Activated CD4-positive, alpha-beta T cell treated with anti-CD3 and anti-CD28 coated beads, Interleukin-2, Interleukin-4, amounts not matched to agents 100 ng/mL and 50 ng/mL, durations not matched to agents 16 hours and 8 hours (primary cell): ENCODE measurements around the gene ASTL.

Experiments
- DNase-seq: peaks from one replicate; pipeline ENCODE4 v3.0.0-alpha.2; 2020; ENCODE audit warnings: low spot score

Gene ASTL

GRCh38 chr2:96129528-96130120, 8.7 kb downstream of the ASTL start:
- no peak for DNase-seq

DNA sequence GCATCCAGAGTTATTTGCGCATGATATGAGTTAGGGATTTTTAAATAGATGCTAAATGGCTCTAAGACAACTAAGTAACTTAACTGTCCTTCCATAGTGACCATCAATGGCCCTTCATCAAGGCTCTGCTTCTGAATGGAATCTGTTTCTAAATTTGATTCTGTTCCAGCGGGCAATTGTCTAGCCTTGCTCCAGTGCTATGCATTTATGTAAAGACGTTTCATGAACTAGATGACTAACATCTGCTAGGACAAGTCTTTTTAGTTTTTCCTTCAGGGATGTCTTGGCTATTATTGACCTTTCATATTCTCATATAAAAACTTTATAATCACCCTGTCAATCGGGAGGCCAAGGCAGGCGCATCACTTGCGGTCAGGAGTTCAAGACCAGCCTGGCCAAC, 9.8 kb downstream of the ASTL start:
- DNase-seq = no peak

DNA sequence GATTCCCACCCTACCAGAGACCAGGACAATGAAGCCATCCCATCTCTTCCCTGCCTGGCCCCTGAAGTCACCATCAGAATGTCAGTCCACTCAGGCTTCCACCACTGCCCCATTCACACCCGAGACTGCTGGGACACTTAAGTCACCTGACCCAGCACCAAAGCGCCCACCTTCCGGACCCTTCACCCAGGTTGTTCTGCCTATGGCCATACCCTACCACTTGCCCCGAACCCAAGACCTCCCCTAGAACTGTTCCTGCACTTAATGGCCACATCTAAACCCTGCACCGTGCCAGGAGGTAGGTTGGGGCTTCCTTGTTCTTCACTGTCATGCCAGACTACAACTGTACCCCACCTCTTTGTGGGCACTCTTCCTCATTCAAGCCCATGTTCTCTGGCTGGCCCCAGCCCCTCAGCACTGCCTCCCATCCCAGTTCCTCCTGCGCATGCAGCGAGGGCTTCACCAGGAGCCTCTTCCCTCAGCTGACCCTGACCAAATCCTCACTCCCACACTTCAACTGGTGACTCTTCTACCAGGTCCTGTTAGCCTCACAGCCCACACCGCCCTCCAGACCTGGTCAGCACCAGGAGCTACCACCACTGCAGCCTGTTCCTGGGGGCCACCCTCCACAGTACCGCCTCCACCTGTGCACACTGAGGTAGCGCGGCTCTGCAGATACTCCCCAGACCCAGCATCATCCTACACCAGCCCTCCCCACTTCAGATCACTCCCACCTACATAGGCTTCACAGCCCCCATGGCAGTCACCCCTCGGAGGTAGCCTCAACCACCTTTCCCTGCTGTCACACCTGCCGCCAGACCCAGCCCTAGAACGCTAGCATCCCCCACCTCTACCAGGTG, 13.7 kb downstream of the ASTL start:
- no peak for DNase-seq

DNA sequence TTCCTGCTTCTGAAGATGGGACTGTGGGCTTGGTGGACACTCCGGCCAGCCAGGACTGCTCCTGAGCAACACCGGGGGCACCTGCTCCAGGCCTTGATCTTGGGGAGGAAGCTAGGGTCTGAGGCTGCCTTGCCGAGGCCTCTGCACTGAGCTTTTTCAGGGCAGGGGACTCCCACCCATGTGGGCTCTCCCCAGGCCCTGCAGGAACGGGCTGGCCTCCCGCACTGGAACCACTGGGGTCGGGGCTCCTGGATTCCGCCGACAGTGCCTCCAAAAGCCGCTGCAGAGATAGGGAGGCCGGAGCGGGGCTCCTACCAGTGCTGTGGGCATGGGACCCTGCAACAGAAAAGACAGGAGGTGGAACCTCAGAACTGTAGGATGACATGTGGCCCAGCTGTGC, 14.4 kb downstream of the ASTL start:
- DNase-seq = no peak

GRCh38 chr2:96123290-96123689, 15.0 kb downstream of the ASTL start:
- DNase-seq = no peak

DNA sequence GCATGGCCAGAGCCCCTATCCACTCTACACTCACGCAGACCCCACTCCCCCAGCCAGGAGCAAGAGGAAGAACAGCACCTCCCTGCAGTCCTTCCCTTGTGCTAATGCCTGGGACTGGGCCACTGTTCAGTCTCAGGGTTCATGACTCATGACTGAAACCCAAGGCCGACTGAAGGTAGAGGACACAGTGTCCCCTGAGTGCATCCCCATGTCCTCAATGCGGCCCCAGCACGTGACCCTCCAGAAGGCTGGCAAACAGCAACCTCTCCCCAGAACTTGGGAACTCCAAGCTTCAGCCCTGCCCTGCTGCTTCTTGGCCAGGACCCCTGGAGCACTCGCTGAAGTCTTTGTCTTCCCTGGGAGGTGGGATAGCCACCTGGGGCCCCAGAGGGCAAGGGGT, 15.9 kb downstream of the ASTL start:
- no peak for DNase-seq

- no peak for DNase-seq
Measured at GRCh38 chr2:96121414-96121813, 16.9 kb downstream of the ASTL start.

GRCh38 chr2:96120991-96121390, 17.3 kb downstream of the ASTL start:
- no peak for DNase-seq

- DNase-seq = no peak
Measured at GRCh38 chr2:96120091-96120720, 18.1 kb downstream of the ASTL start.

GRCh38 chr2:96119389-96119751, 18.9 kb downstream of the ASTL start:
- no peak for DNase-seq

DNA sequence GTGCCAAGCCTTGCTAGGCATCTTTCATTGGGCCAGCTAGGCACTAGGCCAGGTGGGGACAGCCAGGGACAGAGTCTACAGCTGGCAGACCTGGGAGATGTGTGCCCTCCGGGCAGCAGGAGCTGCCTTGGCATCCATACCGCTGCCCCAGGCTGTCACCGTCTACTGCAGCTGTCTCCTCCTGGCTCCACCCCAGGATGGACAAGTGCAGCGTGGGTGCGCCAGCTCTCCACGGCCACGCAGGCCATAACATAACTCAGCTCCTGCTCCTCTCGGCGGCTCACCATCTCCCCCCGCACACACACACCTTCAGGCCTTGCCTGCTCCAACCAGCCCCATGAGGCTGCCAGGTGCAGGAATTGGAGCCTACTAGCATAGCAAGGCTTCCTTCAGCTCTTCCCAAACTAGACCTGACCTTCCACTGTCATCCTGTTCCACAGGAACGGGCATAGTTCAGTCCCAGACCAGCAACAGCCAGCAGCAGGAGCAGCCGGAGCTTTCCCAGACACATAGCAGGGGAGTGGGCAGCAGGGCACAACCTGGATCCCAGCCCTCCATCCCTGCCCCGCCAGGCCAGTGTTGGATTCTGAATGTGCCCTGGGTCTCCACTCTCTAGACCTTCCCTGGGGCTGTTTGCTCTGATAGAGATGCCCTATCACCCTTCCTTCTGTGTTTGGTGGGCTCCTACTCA, 19.5 kb downstream of the ASTL start:
- DNase-seq = no peak

DNA sequence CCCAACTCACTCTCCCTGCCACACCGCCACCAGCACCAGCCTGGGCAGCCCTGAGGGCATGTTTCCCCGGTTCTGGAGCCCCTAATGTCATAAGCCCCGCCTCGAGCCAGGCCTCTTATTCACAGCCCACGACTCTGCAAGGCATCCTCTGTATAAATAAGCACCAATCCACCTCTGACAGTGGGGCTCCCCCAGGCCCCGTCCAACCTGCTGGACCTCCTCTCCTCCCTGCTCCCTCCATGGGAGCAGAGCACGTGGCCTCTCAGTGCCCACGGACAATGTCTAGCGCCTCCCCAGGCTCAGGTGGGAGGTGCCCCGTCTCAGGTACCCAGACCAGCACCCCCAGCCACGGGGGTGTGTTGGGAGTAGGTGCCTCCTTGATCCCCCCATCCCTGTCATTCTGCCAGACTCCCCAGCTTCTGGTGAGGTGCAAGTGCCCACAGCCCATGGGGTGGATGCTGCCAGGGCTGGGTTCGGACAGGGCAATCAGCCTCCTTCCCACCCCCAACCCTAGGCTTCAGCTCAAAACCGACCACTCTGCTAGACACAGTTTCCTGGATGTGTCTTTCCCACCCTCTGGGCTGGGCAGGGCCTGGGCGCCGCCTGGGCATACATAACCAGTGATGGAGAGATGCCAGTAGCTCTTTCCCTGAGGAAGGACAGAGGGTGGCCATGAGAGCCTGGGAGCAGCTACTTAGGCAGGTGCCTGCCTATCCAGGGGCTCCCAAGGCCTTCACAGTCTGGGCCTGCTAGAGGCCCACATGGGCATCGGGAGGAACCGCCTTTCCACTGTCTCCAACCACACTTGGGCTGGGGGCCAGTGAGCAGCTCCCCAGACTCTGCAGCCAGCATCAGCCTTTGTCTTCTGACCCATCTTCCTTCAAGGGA, 20.4 kb downstream of the ASTL start:
- DNase-seq = no peak

DNA sequence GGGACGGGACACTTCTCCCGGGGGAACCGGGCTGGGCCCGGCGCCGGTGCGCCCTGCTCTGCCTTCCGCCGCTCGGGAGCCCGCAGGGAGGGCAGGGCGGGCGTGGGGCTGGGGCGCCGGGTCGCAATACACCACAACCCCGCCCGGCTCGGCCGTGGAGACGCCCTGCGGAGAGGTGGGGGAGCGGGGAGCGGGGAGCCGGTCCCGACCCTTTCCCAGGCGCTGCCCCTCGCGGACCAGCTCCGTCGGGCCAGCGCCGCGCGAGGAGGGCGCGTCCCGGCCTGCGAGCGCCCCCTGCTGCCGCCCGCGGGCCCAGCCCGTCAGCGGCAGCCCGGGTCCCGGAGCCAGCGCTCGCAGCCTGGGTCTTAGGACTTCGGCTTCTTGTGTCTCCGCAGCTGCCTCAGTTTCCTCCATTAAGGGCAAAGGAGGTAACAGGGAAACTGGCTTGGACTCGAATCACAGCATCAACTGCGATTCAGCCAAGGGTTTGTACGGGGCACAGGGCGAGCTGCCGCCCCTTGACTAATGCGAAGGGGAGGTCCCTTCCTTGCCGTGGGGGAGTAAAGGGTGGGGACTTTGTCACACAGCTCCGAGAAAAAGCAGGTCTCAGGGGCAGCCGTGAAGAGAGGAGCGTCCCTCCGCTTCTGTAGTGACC, 21.3 kb downstream of the ASTL start:
- peak; percentile 51 for DNase-seq

- DNase-seq = peak; percentile 68
Measured at GRCh38 chr2:96116424-96116878, 21.9 kb downstream of the ASTL start, which contains the start of gene ADRA2B. Gene ADRA2B (minus strand): TSS chr2:96116571. CDS start chr2:96116149, 422 bp downstream.

GRCh38 chr2:96115631-96116423, 22.5 kb downstream of the ASTL start:
- DNase-seq = no peak

- DNase-seq = no peak
Measured at GRCh38 chr2:96114903-96115581, 23.3 kb downstream of the ASTL start.

DNA sequence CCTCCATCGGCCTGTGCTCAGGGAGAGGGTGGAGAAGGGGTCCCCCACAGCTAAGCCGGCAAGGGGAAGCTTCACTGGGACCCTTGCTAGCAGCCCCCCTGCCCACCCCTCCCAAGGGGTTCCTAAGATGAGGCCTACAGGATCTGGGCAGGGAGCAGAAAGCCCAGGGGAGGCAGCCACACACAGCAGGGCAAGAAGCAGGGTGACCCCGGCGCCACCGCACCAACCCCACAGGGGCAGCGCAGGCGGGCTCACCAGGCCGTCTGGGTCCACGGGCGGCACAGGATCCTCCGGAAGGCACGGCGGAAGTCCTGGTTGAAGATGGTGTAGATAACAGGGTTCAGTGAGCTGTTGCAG, 23.8 kb downstream of the ASTL start:
- no peak for DNase-seq

DNA sequence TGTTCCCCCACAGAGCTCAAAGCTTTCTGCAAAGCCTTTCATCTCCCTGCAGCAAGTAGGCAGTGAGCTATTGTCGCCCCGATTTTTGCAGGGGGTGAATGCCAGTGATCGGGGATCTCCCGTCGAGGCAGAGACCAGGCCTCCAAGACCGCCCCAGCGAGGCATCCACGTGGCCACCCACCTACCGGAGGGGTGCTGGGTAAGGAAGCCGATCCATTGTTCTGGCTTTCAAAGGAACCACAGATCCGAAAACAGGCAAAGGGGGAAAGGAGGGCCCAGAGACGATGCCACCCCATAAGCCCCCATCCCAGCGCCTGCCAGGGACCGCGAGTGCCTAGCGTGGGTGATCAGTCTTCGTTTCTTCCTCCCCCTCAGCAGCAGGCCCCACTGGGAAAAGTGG, 24.4 kb downstream of the ASTL start:
- no peak for DNase-seq

- peak; percentile 15 for DNase-seq
Measured at GRCh38 chr2:96113367-96113677, 25.0 kb downstream of the ASTL start.
